Measurements from ENCODE around the gene PSMF1.

The PSMF1 gene

GRCh38 chr20:1188347-1188746 is 69.9 kb downstream of the PSMF1 start:
- no peak for DNase-seq

DNA sequence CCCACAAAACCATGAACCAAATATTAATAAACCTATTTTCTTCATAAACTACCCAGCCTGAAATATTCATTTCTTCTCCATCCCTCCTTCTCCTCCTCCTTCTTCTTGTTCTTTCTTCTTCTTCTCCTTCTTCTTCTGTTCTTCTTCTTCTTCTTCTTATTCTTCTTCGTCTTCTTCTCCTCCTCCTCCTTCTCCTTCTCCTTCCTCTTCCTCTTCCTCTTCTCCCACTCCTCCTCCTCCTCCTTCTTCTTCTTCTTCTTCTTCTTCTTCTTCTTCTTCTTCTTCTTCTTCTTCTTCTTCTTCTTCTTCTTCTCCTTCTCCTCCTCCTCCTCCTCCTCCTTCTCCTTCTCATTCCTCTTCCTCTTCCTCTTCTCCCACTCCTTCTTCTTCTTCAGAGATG is 71.4 kb downstream of the PSMF1 start:
- DNase-seq = no peak

DNA sequence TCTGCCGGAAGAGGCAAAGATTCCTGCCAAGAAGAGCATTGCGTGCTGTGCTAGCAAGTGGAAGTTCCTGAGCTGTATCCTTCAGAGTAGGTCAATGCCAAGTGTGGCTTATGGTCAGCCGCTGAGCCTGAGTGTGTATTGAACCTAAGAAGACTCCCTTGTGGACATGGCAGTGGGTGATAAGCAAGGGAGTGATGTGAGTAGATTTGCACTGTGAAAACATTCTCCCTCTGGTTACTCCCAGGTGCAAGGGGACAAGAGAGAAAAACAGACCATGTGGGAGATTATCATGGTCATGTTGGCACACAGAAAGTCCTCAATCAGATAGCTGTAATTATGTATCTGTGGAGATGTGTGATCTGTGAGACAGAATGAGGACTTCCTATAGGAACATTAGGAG is 72.4 kb downstream of the PSMF1 start:
- DNase-seq = no peak

- peak in 4 of 56 donors; percentile 4 to 32 (median 14) for DNase-seq
Observed at GRCh38 chr20:1191299-1191698, 72.9 kb downstream of the PSMF1 start.

DNA sequence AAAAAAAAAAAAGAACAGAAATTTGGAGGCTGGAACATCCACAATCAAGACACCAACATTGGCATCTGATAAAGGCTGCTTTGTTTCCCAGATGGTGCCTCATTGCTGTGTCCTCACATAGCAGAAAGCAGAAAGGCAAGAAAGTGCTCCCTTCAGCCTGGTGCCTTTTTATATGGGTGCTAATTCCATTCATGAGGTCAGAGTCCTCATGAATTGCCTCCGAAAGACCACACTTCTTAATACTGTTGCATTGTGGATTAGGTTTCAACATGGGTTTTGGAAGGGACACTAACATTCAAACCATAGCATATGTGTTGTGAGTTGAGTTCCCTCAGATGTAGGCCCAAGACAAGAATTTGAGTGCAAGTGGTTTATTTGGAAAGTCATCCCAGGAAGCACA is 76.8 kb downstream of the PSMF1 start:
- DNase-seq = no peak

GRCh38 chr20:1196634-1197033 is 78.2 kb downstream of the PSMF1 start:
- DNase-seq = no peak

GRCh38 chr20:1197801-1198200 is 79.4 kb downstream of the PSMF1 start:
- no peak for DNase-seq

DNA sequence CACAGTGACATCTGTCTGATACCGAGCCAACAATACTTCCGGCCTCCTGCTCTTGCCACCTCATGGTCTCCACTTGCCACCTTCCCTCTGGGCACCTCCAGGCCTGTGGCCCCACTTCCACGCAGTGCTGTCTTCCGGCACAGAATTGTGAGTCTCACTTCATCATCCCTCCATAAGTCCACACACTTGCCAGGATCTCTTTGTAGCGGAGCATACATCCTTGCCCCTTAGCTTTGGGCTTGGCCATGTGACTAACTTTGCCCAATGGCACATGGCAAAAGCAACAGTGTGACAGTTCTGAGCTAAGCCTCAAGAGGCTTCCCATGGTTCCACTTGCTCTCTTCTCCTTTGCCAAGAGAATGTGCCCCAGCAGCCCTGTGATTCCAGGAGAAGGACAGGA is 80.3 kb downstream of the PSMF1 start:
- no peak for DNase-seq

DNA sequence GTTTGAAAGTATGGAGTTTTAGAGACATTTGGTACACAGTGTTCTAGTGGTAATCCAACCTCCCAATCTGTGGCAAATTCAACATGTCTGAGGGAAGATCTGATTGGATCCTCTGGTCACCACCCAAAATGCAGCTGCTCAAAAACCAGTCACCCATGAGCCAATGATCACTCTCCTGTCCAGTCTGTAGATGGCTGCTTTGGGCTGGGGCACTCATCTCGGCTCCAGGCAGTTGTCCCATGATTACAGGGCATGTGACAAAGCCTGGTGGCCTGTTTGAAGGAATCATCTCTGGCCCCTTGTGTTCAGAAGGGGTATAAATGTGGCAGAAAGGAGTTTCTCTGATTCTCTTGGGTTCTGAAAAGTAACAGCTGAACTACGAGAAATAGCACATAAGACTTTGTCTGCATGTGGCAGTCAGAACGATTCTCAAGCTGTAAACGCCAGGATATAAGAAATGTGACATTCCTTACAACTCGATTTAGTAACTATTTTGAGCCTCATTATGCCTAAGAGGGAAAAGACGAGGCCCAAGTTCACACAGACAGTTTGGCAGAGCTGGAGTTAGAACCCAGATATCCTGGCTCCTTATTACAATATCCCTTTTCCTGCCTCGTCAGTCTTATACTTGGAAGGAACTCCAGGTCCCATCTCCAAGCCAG is 80.9 kb downstream of the PSMF1 start:
- no peak for DNase-seq

- no peak for DNase-seq
Observed at GRCh38 chr20:1199964-1200363, 81.6 kb downstream of the PSMF1 start.

DNA sequence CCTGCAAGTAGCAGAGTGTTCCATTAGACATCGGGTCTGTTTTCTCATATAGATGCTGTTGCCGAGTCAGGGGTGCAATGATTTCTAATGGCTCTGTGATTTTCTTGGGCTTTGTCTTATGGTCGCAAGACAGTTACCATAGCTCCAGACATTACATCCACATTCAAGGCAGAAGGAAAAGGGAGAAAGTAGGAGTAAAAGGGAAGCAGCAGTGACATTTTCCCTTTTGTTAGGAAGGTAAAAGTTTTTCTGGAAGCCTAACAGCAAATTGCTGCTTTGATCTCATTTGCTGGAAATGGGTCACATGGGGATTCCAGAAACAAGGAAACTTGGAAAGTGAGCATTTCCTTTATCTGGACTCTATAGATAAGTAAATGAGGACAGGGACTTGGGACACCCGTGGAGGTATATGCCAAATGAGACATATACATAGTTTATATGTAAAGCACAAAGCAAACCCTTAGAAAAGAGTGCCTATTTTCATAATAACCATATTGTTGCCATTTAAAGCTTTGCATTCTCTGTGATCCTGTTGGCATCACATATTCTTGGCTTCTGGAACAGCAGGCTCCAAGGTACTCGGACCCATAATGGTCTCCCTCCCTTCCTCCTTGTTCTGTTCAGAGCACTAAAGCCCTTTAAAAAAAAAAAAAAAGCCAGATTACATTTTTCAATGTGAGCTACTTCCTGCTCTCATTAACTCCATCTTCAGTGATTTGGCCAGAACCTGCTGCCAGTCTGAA is 84.5 kb downstream of the PSMF1 start, which contains the start of gene C20orf202:
Gene C20orf202 (plus strand): TSS at position 693 of the 743 bp plus-strand sequence. CDS start 132 bp downstream, outside the sequence.
- no peak for DNase-seq

DNA sequence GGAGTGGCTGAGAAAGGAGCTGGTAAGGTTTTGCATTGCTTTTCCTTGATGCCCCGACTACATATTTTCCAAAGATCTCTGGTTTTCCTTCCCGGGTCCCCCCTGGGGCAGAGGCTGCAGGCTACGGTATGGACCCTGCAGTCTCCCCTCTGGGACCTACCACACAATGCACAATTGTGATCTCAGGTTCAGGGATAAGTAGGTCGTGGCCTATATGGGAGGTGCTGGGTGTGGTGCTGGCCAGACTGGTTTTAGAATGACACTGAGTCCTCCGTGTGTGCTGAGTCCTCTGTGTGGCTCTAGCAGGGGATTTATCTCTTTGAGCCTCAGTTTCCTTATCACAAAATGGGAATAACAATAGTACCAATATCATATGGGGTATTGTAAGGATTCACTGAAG is 85.2 kb downstream of the PSMF1 start:
- DNase-seq = no peak

GRCh38 chr20:1204113-1204512 is 85.7 kb downstream of the PSMF1 start:
- no peak for DNase-seq

DNA sequence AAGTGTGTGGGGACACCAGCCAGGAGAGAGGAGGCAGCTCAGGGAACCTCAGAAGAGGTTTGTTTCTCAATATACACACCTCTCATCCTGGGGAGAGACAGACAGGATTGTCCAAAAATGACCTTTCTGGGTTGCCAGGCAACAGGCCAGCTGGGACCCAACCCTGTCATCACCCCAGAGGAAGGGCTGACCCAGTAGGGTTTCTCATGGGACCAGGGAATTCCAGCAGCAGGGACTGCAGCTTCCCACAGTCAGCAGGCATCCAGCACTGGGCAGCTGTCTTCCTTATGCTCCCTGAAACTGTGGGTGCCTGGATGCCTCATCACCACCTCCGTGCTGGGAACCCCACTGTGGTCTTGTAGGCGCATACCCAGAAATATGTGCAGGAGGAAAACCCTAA is 86.2 kb downstream of the PSMF1 start:
- no peak for DNase-seq

DNA sequence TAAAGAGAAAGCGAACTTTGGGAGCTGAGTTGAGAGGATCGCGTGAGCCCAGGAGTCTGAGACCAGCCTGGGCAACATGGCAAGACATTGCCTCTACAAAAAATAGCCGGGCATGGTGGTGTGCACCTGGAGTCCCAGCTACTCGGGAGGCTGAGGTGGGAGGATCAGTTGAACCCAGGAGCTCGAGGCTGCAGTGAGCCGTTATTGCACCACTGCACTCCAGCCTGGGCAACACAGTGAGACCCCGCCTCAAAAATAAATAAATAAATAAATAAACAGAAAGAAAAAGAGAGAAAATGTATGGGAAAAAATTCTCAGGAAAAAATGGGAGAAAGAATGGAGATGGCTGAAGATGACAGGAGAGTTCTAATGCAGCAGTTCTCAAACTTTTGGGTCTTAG is 87.4 kb downstream of the PSMF1 start:
- no peak for DNase-seq

DNA sequence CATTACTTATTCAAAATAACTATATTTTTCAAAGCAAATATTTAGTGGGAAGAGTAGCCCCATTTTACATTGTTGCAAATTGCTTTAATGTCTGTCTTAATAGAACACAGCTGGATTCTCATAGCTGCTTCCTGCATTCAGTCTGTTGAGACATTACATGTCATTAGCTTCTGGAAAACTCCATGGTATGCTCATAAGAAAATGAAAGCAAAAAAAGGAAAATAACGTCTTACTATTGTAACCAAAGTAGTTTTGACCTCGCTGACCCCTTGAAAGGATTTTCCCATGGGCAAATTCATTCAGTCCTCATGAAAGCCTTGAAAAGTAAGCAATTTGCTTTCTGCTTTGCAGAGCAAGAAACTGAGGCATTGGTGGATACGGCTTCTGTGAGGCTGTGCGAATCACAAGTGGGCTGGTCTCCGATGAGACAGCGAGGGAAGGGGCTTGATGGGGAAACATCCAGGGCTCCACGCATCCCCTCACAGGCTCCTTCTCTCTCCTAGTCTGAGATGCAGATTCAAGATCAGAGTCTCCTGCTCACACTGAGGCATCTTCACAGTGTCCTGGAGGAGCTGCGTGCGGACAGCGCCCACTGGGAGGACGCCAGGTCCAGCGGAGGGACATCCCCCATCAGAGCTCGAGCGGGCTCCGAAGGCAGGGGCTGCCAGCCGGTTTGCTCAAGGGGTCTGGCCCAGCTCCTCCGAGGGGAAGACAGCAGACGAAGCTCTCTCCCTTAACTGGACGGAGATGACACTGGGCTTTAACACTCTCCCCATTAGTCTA is 88.2 kb downstream of the PSMF1 start:
- no peak for DNase-seq

GRCh38 chr20:1207293-1207878 is 89.0 kb downstream of the PSMF1 start:
- no peak for DNase-seq

DNA sequence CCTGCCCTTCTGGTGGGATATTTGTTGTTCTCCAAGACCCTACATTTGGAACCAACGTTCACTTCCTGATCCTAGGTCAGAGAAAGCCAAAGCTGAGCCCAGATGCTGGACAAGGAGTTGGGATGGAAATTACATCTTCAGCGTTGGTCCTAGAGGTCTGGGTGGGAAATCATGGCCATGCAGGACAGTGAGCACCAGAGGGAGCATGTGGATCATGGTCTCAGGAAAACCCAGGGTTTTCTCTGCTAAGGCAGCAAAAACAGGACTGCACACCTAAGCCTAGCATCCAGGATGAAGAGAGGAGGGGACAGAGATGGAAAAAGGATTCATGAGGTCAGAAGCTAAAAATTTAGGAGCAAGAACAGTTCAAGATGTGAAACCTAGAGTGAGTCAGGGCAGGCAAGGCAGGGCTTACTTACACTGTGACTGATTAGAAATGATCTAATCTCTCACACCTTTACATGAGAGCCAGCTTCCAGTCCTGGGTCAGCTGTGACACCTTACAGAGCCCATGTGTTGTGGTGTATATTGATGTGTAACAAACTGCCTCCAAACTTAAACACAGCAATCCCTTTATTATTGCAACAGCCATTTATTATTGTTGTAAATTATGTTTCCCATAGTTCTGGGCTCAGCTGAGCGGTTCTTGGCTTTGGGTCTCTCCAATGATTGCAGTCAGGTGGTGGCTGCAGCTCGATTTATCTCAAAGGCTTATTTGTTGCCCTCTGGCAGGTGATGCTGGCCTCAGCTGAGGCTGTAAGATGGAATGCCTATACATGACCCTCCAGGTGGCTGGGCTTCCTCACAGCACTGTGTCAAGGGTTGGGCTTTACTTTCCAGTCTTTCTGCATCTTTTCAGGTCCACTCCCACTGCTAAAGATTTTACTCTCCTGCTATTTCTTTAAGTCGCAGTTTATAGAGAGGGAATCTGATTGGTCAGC is 91.3 kb downstream of the PSMF1 start:
- DNase-seq = no peak

- DNase-seq = no peak
Observed at GRCh38 chr20:1210501-1210900, 92.1 kb downstream of the PSMF1 start.

DNA sequence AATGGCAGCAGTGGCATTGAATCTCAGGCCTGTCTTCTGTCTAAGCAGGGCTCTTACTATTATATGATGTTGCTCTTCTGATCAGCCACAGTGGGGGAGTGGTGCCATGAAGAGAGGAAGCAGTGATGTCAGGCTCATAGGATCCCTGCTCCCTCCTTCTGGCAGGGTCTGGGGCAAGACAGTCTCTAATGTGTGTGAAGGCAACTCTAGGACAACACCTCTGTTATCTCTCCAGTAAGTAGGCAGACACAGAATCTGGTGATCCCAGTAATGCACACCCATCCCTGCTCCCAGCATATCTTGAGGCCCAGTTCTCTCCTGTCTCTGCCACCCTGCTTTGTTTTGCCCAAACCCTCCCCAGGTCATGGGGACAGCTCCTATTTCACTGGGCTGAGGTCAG is 93.6 kb downstream of the PSMF1 start:
- no peak for DNase-seq
